ENCODE results near the gene OTOA.

DNA sequence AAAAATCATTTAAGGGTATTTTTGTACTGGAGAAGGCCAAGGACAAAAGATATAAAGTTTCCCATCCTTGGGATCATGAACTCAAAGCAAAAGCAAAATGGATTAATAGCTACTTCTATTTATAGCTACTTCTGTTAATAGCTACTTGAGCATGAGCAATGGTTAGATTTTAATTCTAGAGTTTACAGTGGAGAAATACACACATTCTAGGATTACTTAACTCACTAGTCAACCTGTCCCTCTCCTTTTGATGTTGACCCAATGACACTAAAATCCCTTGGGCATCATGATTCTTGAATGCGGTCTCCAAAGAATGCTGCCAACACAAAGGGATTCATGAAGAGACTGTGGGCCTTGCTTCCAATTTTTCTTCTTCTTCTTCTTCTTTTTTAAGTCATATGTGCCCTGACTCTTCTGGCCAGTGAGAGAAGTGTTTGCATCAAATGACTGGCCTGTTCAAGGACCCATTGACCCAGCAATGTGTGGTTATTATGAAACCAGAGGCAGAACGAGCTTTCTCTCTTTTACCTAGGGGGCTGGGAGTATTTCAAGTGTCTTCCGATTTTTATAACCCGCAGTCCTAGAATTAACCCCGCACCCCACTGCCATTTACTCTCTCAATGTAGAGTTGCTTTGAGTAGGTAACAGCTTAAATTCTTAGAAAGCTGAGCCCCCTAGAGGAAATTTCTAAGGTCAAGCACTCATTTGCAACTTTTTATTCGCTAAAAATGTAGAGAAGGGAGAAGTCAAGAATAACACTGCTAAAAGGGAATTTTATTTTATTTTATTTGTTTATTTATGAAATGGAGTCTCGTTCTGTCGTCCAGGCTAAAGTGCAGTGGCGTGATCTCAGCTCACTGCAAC lies 34.6 kb downstream of the OTOA start:
- TF ChIP-seq, protein P1, sequence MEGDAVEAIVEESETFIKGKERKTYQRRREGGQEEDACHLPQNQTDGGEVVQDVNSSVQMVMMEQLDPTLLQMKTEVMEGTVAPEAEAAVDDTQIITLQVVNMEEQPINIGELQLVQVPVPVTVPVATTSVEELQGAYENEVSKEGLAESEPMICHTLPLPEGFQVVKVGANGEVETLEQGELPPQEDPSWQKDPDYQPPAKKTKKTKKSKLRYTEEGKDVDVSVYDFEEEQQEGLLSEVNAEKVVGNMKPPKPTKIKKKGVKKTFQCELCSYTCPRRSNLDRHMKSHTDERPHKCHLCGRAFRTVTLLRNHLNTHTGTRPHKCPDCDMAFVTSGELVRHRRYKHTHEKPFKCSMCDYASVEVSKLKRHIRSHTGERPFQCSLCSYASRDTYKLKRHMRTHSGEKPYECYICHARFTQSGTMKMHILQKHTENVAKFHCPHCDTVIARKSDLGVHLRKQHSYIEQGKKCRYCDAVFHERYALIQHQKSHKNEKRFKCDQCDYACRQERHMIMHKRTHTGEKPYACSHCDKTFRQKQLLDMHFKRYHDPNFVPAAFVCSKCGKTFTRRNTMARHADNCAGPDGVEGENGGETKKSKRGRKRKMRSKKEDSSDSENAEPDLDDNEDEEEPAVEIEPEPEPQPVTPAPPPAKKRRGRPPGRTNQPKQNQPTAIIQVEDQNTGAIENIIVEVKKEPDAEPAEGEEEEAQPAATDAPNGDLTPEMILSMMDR (IDR thresholded peaks at IDR 0.05), result no peak
- no peak for TF ChIP-seq POLR2A (IDR thresholded peaks at IDR 0.05)
